Stimulated activated CD4-positive, alpha-beta T cell treated with anti-CD3 and anti-CD28 coated beads, TNF-alpha, amount 100 ng/mL, for 1 hour (primary cell): Measurements from ENCODE around the gene CEP72.
"Not testable (repeated sequence)": the region's sequence is repeated elsewhere in the genome, so short reads cannot be mapped to it uniquely, and the experiment has no call there.

Source experiments
- DNase-seq, 3 donors: peaks; one replicate each; pipeline ENCODE4 v3.0.0-alpha.2; 2020; ENCODE audit warnings: low read depth in 3 of 3, low spot score in 1 of 3

Gene CEP72

GRCh38 chr5:580436-580835, 31.7 kb upstream of the CEP72 start:
- DNase-seq: no peak

GRCh38 chr5:581266-581665, 30.9 kb upstream of the CEP72 start:
- DNase-seq: no peak

DNA sequence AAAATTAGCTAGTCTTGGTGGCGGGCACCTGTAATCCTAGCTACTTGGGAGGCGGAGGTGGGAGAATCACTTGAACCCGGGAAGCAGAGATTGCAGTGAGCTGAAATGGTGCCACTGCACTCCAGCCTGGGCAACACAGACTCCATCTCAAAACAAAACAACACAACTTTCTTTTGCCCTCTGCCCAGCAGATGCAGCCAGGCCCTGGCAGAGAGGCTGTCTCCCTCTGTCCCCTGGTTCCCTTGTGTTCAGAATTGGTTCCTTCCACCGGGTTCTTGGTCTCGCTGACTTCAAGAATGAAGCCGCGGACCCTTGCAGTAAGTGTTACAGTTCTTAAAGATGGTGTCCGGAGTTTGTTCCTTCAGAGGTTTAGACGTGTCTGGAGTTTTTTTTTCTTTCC, 30.2 kb upstream of the CEP72 start:
- no peak for DNase-seq

DNA sequence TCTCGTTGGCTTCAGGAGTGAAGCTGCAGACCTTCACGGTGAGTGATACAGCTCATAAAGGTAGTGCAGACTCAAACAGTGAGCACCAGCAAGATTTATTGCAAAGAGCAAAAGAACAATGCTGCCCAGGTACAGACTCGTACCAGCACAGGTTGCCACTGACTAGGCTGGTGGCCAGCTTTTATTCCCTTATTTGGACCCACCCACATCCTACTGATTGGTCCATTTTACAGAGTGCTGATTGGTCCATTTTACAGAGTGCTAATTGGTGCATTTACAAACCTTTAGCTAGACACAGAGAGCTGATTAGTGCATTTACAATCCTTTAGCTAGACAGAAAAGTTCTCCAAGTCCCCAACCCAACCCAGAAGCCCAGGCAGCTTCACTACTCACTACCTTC, 29.7 kb upstream of the CEP72 start:
- not testable (repeated sequence) for DNase-seq

DNA sequence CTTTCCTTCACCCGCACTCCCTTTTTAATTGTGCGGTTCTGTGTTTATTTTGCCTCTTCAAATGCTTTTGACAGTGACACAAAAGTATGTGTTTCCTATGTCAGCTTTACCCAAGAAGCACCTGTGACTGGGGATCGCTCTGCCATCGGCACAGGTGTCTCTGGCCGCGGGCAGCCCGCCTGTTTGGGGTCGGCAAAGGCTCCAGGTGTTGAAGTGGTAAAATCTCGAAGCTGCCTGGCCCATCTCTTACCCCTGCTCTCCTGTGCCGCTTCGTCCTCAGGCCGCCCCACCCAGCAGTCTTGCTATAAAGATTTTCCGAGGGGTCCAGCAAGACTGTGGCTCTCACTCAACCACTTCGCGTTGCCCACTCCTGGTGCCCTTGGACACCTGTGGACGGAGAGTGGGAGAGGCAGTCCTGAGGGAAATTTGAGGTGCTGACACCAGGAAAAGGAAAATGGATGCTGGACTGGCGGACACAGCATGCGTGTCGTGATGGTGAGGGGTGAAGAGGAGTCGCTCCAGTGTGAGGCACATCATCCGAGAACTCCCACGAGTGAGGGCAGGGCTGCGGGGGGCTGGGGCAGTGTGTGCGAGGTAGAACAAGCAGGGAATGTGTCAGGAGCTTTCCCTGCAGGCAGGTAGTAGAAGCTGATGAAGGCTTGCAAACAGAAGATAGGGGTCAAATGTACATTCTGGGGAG, 29.1 kb upstream of the CEP72 start:
- no peak for DNase-seq

- no peak for DNase-seq
These were observed 28.5 kb upstream of the CEP72 start for GRCh38 chr5:583645-584044.

DNA sequence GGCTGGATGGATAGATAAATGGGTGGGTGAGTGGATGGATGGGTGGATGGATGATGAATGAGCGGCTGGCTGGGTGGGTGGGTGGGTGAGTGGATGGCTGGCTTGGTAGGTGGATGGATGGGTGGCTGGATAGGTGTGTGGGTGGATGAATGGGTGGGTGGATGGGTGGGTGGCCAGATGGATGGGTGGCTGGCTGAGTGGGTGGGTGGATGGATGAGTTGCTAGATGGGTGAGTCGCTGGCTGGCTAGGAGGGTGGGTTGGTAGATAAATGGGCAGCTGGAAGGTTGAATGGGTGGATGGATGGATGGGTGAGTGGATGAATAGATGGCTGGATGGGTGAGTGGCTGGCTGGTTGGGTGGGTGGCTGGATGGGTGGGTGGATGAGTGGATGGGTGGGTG, 27.9 kb upstream of the CEP72 start:
- no peak for DNase-seq

DNA sequence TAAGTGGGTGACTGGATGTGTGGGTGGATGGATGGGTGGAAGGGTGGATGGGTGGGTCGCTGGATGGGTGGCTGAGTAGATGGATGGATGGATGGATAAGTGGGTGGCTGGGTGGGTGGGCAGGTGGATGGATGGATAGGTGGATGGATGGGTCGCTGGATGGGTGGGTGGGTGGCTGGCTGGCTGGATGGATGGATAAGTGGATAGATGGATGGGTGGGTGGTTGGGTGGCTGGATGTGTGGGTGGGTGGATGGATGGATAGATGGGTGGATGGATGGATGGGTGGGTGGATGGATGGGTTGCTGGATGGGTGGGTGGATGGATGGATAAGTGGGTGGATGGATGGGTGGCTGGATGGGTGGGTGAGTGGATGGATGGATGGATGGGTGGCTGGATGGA, 27.3 kb upstream of the CEP72 start:
- DNase-seq: no peak

DNA sequence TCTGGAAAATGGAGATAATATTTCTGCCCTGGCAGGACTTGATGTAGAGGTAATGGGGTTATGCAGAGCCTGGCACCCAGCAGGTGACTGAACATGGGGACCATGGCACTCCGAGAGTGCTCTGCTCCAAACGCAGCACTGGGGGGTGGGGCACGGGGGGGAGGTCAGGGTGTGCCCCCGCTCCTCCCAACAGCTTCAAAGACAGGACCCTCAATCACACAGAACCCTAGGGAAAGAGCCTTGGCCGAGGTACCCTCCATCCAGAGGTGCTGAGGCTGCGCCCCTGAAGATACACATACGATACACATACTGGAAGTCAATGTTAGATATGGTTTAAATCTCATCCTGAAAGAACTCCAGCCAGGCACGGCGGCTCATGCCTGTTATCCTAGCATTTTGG, 26.6 kb upstream of the CEP72 start:
- DNase-seq: no peak

DNA sequence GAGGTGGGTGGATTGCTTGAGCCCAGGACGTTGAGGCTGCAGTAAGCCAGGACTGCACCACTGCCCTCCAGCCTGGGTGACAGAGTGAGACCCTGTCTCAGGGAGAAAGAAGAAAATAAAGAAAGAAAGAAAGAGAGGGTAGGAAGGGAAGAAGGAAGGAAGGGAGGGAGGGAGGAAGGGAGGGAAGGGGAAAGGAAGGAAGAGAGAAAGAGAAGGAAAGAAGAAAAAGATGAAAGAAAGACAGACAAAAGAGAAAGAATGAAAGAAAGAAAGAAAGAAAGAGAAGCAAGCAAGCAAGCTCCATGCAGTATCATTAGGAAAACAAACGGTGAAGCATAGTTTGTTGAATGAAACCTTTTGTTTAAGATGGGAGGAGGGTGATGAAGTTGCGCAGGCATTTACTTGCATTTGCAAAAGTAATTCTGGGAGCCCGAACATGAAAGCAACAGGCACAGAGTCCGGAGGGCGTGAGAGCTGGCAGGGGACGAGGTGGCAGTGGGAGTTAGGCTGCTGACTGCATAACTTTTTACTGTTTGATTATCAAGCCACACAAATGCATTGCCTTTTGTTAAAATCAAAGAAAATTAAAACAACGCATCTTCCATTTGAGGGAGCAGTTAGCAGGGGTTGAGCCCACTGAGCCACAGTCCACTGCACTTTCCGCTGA, 26.0 kb upstream of the CEP72 start:
- no peak for DNase-seq

DNA sequence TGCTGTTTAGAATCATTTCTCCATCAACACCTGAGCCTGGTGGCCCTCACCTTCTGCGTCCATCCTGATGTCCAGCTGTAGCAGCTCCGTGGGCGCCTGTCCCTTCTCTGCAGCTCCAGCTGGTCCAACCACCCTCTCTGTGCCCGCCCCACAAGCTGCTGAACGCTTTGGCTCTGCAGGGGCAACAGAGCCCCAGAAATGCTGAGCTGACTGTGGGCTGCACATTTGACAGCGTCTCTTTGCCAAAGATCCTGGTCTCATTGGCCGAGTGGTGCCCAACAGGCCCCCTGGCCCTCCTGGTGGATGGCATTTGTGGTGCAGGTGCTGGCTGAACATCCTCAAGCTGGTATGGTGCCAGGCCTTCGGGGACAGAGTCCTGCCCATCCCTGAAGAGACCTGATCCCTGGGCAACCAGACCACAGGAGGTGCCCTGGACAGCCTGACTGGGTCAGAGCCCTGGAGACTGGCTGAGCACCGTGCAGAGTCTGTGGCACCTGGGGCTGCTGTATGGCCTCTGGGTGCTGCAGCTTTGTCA, 25.3 kb upstream of the CEP72 start:
- DNase-seq: no peak

DNA sequence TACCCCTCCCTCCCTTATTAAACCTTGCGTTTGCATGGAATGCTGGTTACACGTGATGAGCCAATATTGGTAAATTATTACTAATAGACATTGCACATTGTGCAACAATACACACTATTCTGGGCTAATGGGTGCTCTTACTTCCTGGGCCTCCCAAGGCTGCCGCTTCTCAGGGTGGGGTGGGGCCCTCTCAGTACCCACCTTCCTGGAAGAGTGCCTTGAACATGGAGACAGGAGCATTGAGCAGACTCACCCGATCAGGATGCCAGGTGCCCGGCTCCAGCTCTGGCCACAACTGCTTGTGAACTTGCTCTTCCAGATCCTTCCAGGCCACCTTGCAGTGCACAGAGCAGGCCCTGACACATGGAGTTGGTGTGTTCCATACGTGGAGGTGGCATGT, 24.7 kb upstream of the CEP72 start:
- no peak for DNase-seq

DNA sequence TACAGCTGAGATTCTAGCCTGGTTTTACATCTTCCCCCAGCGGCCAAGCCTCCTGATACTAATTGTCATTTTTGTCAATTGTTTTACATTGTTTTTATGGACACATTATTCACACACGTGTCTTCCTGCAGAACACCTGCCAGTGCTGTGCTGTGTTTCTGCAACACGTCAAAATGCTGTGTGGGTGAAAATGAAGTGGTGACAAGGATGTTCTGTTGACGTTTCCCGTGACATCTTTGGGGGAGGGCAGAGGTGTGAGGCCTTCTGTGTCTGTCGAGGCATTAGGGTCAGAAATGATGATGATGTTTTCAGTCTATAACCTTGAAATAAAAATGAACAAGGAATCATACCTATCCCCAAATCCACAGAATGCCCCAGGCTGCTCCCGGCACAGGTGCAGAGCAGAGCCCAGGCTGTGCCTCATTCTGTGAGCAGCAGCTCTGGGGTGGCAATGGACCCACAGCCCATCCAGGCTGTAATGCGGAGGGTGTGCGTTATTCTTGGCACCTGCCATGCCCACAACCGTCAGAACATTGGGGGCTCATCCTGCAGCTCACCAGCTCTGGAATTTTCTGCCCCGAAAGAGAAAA, 23.6 kb upstream of the CEP72 start:
- no peak for DNase-seq

- no peak for DNase-seq
These were observed 23.0 kb upstream of the CEP72 start for GRCh38 chr5:589173-589572.

DNA sequence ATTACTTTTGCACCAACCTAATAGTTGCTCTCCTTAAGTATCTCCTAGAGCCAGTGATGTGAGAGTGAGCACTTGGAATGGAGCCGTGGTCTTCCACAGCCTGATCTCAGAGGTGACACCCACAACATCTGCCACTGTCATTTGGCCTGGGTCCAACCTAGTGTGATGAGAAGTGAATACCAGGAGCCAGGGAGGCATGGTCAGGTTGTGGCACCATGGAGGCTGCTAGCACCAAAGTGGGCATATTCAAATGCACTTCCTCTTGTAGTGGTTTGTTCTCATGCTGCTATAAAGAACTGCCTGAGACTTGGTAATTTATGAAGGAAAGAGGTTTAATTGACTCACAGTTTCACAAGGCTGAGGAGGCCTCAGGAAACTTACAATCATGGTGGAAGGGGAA, 22.6 kb upstream of the CEP72 start:
- no peak for DNase-seq

DNA sequence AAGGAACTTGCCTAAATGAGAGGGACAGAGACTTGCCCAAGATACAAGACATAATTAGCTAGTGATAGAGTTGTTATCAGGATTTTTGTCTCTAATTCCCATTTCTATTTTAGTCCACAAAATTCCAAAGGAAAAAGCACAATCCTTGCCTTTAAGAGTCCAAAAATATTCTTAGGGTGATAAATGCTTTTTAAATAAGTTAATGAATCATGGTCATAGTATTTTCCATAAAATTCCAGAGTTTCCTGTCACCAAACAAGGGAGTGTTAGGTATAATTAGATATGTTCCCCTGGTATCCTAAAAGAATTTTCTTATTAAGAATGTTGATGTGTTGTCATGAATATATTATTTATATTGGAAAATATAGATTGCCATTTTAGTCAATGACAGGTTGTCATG, 21.8 kb upstream of the CEP72 start:
- DNase-seq: no peak

GRCh38 chr5:591746-592145, 20.4 kb upstream of the CEP72 start:
- DNase-seq: no peak

- DNase-seq: no peak
These were observed 20.0 kb upstream of the CEP72 start for GRCh38 chr5:592158-592557.

DNA sequence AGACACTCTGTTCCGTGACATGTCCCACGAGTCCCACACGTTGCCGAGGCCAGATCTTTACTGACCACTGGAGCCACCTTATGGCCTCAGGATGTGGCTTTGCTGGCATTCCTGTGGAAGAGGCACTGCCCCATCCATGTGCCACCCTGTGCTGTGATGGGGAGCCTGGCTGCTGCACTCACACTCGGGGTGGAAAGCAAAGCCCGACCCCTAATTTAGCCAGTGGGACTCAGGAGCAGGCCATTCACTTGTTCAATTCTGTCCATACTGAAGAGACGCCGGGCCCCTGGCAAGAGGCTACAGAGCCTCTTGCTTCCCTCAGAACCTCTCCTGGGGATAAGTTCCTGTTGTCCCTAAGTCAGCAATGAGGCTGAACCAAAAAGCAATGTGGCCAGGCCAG, 18.6 kb upstream of the CEP72 start:
- no peak for DNase-seq

DNA sequence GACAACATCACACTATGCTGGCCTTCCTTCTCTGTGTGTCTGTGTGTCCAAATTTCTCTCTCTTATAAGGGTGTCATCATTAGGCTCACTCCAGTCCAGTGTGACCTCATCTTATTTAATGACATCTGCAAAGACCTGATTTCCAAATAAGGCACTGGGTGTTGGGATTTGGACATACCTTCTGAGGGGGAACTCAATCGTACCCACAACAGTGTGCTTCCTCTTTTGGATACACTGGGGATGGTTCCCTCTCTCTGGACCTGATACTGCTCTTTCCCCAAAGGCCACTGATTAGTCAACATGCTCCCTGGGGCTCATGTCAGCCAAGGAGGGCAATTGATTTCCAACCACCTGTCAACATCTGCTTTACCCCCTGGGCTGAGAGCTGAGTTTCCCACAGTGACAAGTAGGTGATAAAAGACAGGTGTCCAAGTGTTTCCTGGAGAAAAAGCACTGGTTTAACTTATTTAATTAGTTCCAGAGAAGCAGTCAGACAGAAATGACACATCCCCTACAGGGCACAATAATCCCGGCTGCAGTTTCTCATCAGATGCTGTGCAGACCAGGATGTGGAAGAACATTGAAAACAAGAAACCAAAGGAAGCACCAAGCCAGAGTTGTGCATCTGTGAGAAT, 17.8 kb upstream of the CEP72 start:
- DNase-seq: no peak

DNA sequence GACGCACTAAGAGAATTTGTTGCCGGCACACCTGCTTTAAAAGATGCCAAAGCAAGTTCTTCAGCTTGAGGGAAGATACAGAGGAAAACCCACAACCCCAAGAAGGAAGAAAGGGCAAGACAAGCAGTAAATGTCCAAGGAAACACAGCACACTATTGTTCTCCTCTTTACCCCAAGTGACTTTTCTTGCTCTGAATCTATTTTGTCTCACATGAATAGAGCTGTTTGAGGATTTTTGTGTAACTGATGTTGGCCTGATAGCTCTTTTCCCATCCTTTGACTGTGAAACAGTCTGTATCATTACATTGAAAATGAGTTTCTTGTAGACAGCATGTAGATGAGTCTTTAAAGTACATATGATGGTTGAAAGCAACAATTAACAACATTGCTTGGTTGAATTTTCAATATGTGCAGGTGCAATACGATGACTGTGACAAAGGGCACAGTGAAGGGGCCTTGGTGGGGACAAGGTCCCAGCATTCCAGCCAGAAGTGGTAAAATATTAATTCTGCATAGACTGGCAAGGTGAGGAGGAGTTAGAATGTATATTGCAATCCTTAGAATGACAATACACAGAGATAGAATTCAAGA, 16.8 kb upstream of the CEP72 start:
- no peak for DNase-seq
